ENCODE results near the gene R3HDM4. TPM values are rescaled to one million over a fixed set of nuclear protein-coding genes. Genes with fewer than 3 reads are reported as not detected.

R3HDM4 gene
- total and polyA plus RNA-seq, 10 of the 15 experiments (the other 5 are each of a cell fraction or from before 2014, with no cell fraction given) = 1.3 to 65.8 (median 27.7) TPM

- ChIA-PET CTCF (interaction anchor here (4.6 kb wide), 1 partner anchor 54 kb away, joined by 50 read pairs; no protein-coding TSS in a partner anchor), RAD21 (ENCODE audit: unreplicated experiment) (interaction anchor here (0.6 to 3.6 kb wide), 3 partner anchors 20 to 60 kb away, joined by 3 to 46 read pairs (median 5); no protein-coding TSS in a partner anchor), POLR2A (interaction anchor here (0.6 kb wide), 1 partner anchor 411 kb away, joined by 8 read pairs; no protein-coding TSS in a partner anchor), SMC1A (ENCODE audit: uncharacterized antibody, unreplicated experiment) (interaction anchor here (1.1 kb wide), 1 partner anchor 10 kb away, joined by 4 read pairs; no protein-coding TSS in a partner anchor)
- no peaks in the 10 kb centered on the region for H3K9me3 ChIP-seq (replicated peaks; ENCODE audit: control insufficient read depth, insufficient read depth, low read length)
- no peak overlapping the region for H3K9ac ChIP-seq (ENCODE audit: control insufficient read depth, insufficient read depth, low read length)
- no peaks in the 10 kb centered on the region for H4K20me1 ChIP-seq (ENCODE audit: control insufficient read depth, insufficient read depth)
- H3K4me3 ChIP-seq = peak overlapping the region; percentile 41; the same call in 1 of the 2 replicates
- WGBS (ENCODE audit: insufficient coverage, insufficient replicate concordance, low lambda C conversion rate, missing lambda C conversion rate) = 28% methylated on average over 12 of the region's 12 CpGs
- no TSS peak for BruUV-seq (replicated peaks)
- peak overlapping the region; percentile 77; the same call in 1 of the 2 replicates for H3K4me2 ChIP-seq (ENCODE audit: control insufficient read depth, insufficient read depth)
- H3K36me3 ChIP-seq (ENCODE audit: control insufficient read depth in 2 of 2, insufficient read depth in 2 of 2, low read length in 1 of 2) = no peaks in the 10 kb centered on the region
- H3K79me2 ChIP-seq (ENCODE audit: control insufficient read depth, insufficient read depth, low read length) = peaks cover 4% of the 10 kb centered on the region
- DNase-seq (ENCODE audit: low read depth, low spot score) = no peak
- H3K27me3 ChIP-seq (replicated peaks in 1 of 2; ENCODE audit: control insufficient read depth in 2 of 2, insufficient read depth in 2 of 2, low read length in 1 of 2) = peaks cover 0 to 2% of the 10 kb centered on the region in 2 experiments; a peak in 1 of 4 replicates
- H3K27ac ChIP-seq (ENCODE audit: control insufficient read depth, insufficient read depth) = no peak overlapping the region
- FAIRE-seq = no peak
- H3K4me1 ChIP-seq (ENCODE audit: control insufficient read depth, insufficient read depth, low read length) = peaks cover 25% of the 10 kb centered on the region
- H2AFZ ChIP-seq (ENCODE audit: control insufficient read depth, low read depth, low read length) = no peak overlapping the region
- intact Hi-C loops (cut with micrococcal nuclease; ENCODE audit: unreplicated experiment) (no loop called here), in situ Hi-C loops (cut with MboI) (no loop called here)
- no peak for ATAC-seq
- TF ChIP-seq MYB (IDR thresholded peaks at IDR 0.05; ENCODE audit: borderline replicate concordance, low read depth, low read length) (no peak), ZBTB11 (CRISPR knock-in tag; IDR thresholded peaks at IDR 0.05) (no peak), HDAC6 (IDR thresholded peaks at IDR 0.05; ENCODE audit: unreplicated experiment) (no peak), LARP7 (IDR thresholded peaks at IDR 0.05) (no peak), JUND (IDR thresholded peaks at IDR 0.05; ENCODE audit: low read depth, low read length) (no peak), NFYA (IDR thresholded peaks at IDR 0.05; ENCODE audit: borderline replicate concordance, low read depth, low read length) (no peak), ATF2 (IDR thresholded peaks at IDR 0.05; ENCODE audit: low read length) (no peak), IRF5 (IDR thresholded peaks at IDR 0.05; ENCODE audit: borderline replicate concordance) (no peak), CREB1 (IDR thresholded peaks at IDR 0.05; ENCODE audit: low read depth) (no peak), E2F8 (IDR thresholded peaks at IDR 0.05; ENCODE audit: low read depth, partially characterized antibody) (no peak), MAX (IDR thresholded peaks at IDR 0.05; ENCODE audit: low read depth, low read length) (no peak), PAX5 (IDR thresholded peaks at IDR 0.05; ENCODE audit: borderline replicate concordance, low read depth, low read length) (no peak), BRCA1 (IDR thresholded peaks at IDR 0.05; ENCODE audit: low read depth, low read length) (no peak), BHLHE40 (IDR thresholded peaks at IDR 0.05; ENCODE audit: borderline replicate concordance in 1 of 2, low read depth in 2 of 2, low read length in 1 of 2) (no peak), CHD4 (IDR thresholded peaks at IDR 0.05) (no peak), NRF1 (conservative IDR thresholded peaks at IDR 0.05; ENCODE audit: low read depth, low read length) (no peak)
Observed at GRCh38 chr19:918152-918437, 5.1 kb upstream of the R3HDM4 start.

Data from GM12878 (cell line).